Activated CD4-positive, CD25-positive, alpha-beta regulatory T cell (primary cell): Measurements from ENCODE around the gene AGAP1.

Experiments
- DNase-seq, 4 experiments: peaks; one replicate each; lab custom pipeline; 2025; lab: John Stamatoyannopoulos, UW

The AGAP1 gene

GRCh38 chr2:235533198-235533597 lies 39.4 kb downstream of the AGAP1 start:
- no peak for DNase-seq

GRCh38 chr2:235533616-235534385 lies 40.0 kb downstream of the AGAP1 start:
- no peak for DNase-seq

- DNase-seq = no peak
Measured at GRCh38 chr2:235534678-235535422, 41.0 kb downstream of the AGAP1 start.

- DNase-seq = no peak
Measured at GRCh38 chr2:235535423-235536130, 41.7 kb downstream of the AGAP1 start.

- no peak for DNase-seq
Measured at GRCh38 chr2:235536711-235537110, 42.9 kb downstream of the AGAP1 start.

- no peak for DNase-seq
Measured at GRCh38 chr2:235537186-235537585, 43.3 kb downstream of the AGAP1 start.

GRCh38 chr2:235537587-235537986 lies 43.7 kb downstream of the AGAP1 start:
- DNase-seq = no peak

GRCh38 chr2:235538144-235538639 lies 44.3 kb downstream of the AGAP1 start:
- no peak for DNase-seq

GRCh38 chr2:235538981-235539380 lies 45.1 kb downstream of the AGAP1 start:
- no peak for DNase-seq

GRCh38 chr2:235539773-235540172 lies 45.9 kb downstream of the AGAP1 start:
- no peak for DNase-seq

- no peak for DNase-seq
Measured at GRCh38 chr2:235541016-235541415, 47.2 kb downstream of the AGAP1 start.

- no peak for DNase-seq
Measured at GRCh38 chr2:235541838-235542549, 48.2 kb downstream of the AGAP1 start.

- DNase-seq = no peak
Measured at GRCh38 chr2:235542733-235543127, 48.9 kb downstream of the AGAP1 start.

GRCh38 chr2:235543128-235543750 lies 49.4 kb downstream of the AGAP1 start:
- no peak for DNase-seq

GRCh38 chr2:235543851-235544688 lies 50.2 kb downstream of the AGAP1 start:
- no peak for DNase-seq

GRCh38 chr2:235544689-235544969 lies 50.8 kb downstream of the AGAP1 start:
- no peak for DNase-seq

GRCh38 chr2:235545339-235546150 lies 51.7 kb downstream of the AGAP1 start:
- no peak for DNase-seq

GRCh38 chr2:235546151-235546435 lies 52.2 kb downstream of the AGAP1 start:
- DNase-seq = no peak

- no peak for DNase-seq
Measured at GRCh38 chr2:235546436-235546835, 52.6 kb downstream of the AGAP1 start.

GRCh38 chr2:235549735-235550377 lies 56.0 kb downstream of the AGAP1 start:
- DNase-seq = no peak
